ENCODE data around the gene MYBPC1.

MYBPC1 gene

GRCh38 chr12:101599771-101600484 is 5.2 kb downstream of the MYBPC1 start:
- peak; percentile 51 for DNase-seq (ENCODE audit: low spot score)

DNA sequence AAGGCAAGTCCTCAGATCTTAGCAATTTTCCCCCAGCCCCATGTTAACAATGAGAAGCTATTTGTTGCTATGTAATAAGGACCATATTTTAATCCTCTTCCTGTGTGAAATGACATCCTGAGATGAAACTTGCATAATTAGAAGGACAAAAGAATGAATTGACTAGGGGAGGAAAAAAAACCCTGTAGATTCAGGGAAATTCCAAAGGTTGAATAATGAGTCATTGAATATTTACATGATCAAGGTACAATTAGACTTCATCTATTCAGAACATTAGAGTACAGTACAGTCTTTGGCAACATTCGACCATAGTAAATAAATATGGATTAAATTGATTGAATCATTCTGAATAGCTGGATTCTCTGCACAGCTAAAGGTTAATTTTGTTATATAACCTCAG is 9.4 kb downstream of the MYBPC1 start:
- DNase-seq (ENCODE audit: low spot score) = peak; percentile 85

DNA sequence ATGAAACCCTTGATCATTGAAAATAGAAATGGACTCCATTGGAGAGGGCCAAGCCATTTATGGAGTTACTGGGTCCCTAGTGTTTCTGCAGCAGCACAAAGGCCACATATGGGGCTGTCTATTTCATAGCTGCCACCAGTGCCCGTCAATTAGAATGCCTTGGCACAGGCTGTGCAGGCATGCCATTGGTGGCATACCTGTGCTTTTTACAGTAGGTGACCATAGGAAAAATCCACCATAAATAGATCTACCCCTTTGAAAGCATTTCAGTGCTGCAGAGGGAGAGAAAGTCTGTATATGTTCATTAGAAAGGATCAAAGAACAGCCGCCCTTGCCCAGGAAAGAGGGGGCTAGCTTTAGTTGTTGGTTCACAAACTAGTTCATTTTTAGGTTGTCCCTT is 13.1 kb downstream of the MYBPC1 start:
- DNase-seq (ENCODE audit: low spot score) = no peak

DNA sequence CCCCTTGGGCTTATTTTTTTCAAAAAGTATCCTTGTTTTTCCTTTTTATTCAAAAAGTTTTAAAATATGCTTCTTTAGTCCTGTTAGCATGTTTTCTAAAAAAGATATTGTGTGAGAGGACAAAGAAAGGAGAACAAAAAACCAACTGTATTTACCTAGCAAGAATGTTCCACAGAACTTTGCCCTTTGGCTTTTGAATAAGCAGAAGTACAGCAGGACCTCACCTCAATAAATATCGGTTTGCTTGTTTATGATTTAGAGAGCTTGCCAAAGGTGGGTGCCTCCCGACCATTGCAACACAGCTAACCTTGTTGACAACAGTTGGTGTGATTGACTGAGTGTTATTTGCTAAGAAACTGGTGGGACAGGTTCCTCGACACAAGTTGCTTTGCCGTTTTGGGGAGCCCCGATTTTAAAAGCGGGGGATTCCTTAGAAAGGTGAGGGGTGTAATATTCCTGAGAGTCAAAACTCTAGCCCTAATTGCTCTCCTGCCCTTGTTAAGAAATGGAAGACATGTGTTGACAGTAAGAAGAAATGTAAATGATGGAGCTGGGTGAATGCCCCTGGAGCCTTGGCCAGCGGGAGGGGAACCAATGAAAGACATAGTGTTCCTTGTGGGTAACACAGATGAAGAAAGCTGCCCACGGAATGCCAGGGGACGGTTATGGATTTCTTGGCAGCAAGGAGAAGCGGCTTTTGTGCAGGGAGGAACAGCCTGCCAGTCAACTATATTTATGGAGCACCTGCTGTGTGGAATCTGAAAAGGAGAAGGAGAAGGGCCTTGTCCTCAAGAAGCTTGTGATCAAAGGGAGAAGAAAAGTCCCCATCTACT is 13.7 kb downstream of the MYBPC1 start:
- no peak for DNase-seq (ENCODE audit: low spot score)

- DNase-seq (ENCODE audit: low spot score) = no peak
Measured at GRCh38 chr12:101609198-101609597, 14.4 kb downstream of the MYBPC1 start.

DNA sequence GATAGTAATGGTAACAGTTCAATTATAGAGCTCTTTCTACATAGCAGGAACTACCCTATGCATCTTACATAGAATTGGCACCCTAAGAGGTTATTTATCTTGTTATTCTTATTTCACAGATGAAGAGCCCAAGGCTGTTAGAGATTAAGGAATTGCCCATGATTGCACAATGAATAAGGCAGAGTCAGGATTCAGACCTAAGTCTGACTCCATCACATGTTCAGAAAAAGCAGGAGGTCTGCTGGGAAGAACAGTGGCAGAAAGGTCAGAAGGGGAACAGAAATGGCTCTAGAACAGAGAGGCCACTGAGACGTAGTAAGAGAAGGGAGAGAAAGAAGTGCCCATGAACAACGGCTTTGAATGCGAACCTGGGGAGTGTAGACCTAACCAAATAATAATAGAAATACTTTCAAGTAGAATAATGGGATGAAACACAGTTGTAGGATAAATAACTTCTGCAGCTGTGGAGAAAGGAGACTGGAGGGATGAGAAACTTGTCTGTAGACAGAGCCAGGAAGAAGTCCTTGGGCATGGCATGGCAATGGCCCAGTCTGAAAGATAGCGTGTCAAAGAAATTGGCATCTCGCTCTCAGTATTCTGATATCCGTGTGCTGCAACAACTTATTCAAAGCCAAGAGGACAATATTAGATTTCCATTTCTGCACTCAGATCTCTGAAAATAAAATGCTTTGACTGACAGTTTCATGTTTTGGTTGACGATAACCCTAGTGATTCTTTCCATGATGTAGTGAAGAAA is 17.6 kb downstream of the MYBPC1 start:
- no peak for DNase-seq (ENCODE audit: low spot score)

DNA sequence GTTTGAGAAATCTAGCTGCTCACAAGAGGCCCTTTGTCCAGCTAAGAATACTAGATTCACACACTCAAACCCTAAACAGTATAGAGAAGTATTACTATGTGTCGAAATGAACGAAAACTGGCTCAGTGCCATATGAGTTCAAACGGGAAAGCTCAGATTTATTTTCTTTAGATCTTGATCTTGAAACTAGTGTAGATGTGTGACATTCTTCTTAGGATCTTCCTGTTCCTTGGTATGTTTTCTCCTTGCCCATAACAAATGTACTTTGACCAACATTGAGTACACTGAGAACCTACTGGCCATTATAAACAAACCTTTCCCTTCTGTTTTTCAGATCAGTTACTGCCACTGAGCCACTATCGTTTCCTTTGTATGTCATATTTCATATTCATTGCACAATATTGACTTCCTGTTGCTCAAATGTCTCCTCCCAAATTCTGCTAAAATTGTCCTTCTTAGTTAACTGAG is 21.3 kb downstream of the MYBPC1 start:
- DNase-seq (ENCODE audit: low spot score) = peak; percentile 82

DNA sequence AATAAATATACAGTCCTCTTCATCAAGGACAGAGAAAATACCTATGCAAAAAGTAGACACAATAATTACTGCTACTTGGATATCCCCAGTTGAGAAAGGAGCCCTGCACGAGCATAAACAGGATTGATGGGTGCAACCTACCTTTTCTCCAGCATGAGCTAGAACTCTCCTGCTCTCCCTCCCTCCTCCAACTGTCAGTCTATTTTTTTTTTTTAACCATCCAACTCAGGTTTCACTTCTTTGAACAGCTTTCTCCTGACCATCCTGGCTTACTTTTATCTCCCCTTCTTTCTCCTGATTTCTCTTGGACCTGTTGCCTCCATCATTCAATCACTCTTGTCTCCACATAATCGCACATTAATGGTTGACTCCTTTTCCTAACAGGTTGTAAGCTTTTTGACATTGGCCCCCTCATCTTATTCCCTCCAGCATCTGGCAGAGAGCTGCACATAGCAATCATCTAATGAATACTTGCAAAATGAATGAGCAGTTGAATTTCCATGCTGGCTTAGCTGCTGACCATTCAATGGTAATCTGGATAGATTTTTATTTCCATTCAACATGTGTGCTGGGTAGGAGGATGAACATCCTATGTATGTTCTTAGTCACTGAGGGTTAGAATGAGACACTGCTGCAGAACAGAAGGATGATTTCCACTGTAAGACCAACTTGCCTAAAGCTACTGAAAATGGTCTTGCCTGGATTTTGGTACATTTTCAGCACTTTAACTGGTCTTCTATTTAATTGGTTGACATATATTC is 24.4 kb downstream of the MYBPC1 start:
- DNase-seq (ENCODE audit: low spot score) = no peak

DNA sequence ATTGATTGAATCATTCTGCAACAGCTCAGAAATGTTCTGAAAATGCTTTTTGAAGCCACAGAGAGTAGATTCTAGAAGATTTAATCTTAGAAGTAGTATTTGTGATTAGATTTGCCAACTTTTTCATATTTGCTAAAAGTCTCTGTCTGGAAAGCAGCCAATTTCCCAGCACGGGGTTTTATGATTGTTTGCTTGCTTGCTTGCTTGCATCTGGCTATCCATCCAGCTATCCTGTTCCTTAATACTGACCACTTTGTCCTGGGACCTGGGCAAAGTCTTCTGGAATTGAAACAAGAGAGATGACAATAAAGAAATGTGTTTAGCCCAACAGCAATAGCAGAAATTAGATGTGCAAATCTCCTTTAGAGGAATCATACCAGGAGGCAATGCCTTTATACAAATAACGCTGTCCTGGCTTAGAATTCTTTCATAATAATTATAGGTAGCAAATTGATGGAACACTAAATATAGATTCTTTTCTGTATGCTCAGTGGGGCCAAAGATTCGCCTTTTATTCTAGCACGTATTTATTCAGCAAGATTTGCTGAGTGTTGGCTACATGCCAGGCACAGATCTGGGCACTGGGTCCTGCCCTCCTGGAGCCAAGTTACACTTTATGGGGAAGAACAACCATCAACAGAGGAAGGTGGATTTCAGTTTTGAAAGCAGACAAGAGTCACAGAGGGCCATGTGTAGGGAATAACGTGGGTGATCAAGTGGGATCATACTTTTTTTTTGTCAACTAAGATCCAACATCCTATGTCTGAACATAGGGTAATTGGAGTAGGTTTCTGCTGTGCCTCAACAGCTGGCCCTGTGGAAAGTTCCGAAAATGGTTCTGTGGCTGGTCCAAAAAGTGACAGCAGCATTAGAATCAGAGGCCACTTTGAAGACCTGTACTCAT is 25.3 kb downstream of the MYBPC1 start:
- DNase-seq (ENCODE audit: low spot score) = no peak

DNA sequence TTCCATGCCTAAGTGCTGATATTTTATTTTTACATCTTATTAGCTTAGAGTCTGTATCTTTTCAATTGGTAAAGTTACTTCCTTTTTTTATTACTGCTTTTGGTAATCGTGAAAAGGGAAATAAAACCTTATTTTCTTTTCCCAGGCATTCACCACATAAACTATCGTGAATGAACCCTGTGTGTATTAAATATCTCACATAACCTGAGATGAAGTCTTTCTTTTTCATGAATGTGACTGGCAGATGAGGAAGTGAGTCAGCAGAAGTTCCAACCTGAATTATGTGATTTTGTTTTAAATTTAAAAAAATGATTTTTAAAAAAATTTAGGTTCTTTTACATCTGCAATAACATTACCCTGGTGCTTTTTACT is 26.0 kb downstream of the MYBPC1 start:
- DNase-seq (ENCODE audit: low spot score) = peak; percentile 68

GRCh38 chr12:101628676-101629075 is 33.9 kb downstream of the MYBPC1 start:
- no peak for DNase-seq (ENCODE audit: low spot score)

DNA sequence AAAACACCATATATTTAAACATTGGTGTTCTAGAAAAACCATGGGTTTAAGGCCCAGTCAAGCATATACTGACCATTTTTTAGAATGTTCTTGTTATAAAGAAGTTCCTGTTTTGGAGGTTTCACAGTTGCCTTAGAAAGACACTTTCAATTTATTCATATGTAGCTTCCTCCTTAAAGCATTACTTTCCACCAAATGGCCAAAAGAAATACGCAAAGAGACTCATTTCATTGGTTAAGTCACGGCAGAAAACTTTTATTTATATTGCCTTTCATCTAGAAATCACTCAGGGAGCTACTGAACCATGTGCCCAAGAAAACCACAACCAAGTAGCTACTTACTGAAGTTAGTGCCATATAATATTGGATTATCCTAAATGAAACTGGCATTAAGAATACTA is 40.0 kb downstream of the MYBPC1 start:
- DNase-seq (ENCODE audit: low spot score) = no peak

- no peak for DNase-seq (ENCODE audit: low spot score)
Measured at GRCh38 chr12:101637936-101638335, 43.2 kb downstream of the MYBPC1 start.

GRCh38 chr12:101642115-101643067 is 47.6 kb downstream of the MYBPC1 start:
- DNase-seq (ENCODE audit: low spot score) = no peak

- no peak for DNase-seq (ENCODE audit: low spot score)
Measured at GRCh38 chr12:101647711-101648110, 52.9 kb downstream of the MYBPC1 start.

DNA sequence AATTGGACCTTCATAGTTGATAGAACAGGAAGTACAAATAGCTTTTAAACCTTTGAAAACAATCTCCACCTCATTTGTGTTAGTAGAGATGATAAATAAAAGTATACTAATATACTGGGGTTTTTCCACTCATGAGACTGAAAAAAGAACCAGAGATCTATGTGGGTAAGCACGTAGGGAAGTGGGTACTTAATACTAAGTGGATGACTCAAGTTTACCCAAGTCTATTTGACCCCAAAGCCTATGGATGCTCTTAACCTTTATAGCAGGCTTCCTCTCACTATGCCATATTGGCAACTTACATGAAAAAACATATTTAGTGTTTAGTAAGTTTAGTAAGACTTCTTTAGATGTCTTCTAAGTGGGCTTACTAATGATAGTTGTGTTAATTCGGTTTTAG is 53.4 kb downstream of the MYBPC1 start:
- no peak for DNase-seq (ENCODE audit: low spot score)

DNA sequence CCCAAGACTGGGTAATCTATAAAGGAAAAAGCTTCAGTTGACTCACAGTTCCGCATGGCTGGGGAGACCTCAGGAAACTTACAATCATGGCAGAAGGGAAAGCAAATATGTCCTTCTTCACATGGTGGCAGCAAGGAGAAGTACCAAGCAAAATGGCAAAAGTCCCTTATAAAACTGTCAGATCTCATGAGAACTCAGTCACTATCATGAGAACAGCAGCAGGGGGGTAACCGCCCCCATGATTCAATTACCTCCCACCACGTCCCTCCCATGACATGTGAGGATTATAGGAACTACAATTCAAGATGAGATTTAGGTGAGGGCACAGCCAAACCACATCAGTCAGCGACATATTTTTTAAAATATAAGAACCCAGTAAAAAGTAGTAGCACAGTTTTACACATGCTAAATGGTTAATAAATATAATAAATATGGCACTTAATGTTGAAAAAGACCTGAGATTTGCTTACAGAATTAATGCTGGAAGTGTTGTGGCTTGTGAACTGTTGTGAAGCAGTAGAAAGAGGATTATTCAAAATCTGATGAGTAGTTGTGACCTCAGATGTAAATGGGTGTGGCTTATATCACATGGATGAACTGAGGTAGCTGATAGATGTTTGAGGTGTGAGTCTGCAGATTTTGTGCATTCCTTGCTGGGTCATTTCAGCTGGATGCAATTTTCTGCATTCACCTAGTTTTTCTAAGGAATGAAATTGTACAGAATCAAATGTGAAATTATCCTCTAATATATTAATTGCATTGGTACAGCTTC is 55.8 kb downstream of the MYBPC1 start:
- DNase-seq (ENCODE audit: low spot score) = no peak

DNA sequence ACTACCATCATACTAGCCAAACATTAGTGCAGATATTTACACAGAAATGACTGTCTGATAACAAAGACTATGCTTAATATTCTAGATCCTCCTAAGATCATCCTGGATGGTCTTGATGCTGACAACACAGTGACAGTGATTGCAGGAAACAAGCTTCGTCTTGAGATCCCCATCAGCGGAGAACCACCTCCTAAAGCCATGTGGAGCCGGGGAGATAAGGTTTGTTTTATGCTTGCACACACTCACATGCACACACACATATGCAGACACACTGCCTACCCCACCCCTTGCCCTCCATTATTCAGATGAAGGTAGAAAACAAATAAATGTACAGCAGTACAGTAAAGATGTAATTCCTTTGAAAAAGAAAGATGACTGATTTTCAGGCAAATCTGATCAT is 58.3 kb downstream of the MYBPC1 start:
- no peak for DNase-seq (ENCODE audit: low spot score)

DNA sequence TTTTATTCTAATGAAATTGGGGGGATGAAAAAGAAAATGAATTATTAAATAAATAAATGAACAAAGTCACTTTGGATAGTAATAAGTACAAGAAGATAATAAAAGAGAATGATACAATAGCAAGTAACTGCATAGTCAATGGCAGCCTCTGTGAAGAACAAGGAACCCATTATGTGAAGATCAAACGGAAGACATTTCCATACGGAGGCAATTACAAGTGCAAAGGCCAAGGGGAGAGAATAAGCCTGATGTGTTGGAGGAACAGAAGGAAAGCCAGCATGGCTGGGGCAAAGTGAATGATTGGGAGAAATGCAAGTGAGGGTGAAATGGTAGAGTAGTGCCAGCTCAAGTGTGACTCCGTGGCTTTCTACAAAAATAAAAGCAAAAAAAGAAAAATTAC is 58.7 kb downstream of the MYBPC1 start:
- peak; percentile 84 for DNase-seq (ENCODE audit: low spot score)

Measured in COLO829 (cell line).